Measurements from ENCODE around the gene TMEM108. TPM values are rescaled to one million over a fixed set of nuclear protein-coding genes. Genes with fewer than 3 reads are reported as not detected.

The TMEM108 gene
- total RNA-seq, 4 donors from 2014 or later: 1.1 to 3.2 TPM; not detected in 2

- TF ChIP-seq CTCF (IDR thresholded peaks at IDR 0.05) (peak in 3 of 4 experiments; percentile 12 to 32 (median 22)), POLR2A (IDR thresholded peaks at IDR 0.05) (no peak)
- no peaks in the 10 kb centered on the region for H3K4me1 ChIP-seq
- no peaks in the 10 kb centered on the region for H3K27me3 ChIP-seq
- intact Hi-C loops (cut with DNase I; ENCODE audit: low total_unique reads): no loop called here
- H3K9me3 ChIP-seq: no peaks in the 10 kb centered on the region
- no peak for DNase-seq
- H3K27ac ChIP-seq: no peak overlapping the region
- H3K4me3 ChIP-seq: no peak overlapping the region
- H3K36me3 ChIP-seq: no peaks in the 10 kb centered on the region
Measured at GRCh38 chr3:133377396-133377795, 339.2 kb downstream of the TMEM108 start.

GRCh38 chr3:133379926-133380325 is 341.7 kb downstream of the TMEM108 start:
- H3K27ac ChIP-seq: no peak overlapping the region
- DNase-seq: no peak
- H3K4me1 ChIP-seq: no peaks in the 10 kb centered on the region
- TF ChIP-seq POLR2A (IDR thresholded peaks at IDR 0.05) (no peak), CTCF (IDR thresholded peaks at IDR 0.05) (no peak)
- no peaks in the 10 kb centered on the region for H3K27me3 ChIP-seq
- no peak overlapping the region for H3K4me3 ChIP-seq
- intact Hi-C loops (cut with DNase I; ENCODE audit: low total_unique reads): loop anchor here (10.0 kb wide), 1 partner anchor 645 kb away; no protein-coding TSS in a partner anchor
- no peaks in the 10 kb centered on the region for H3K9me3 ChIP-seq
- H3K36me3 ChIP-seq: no peaks in the 10 kb centered on the region

GRCh38 chr3:133380481-133381225 is 342.5 kb downstream of the TMEM108 start:
- Histone ChIP-seq H3K27ac (no peak overlapping the region), H3K9me3 (no peaks in the 10 kb centered on the region), H3K4me3 (no peak overlapping the region), H3K27me3 (no peaks in the 10 kb centered on the region), H3K36me3 (no peaks in the 10 kb centered on the region), H3K4me1 (no peaks in the 10 kb centered on the region)
- no peak for TF ChIP-seq CTCF (IDR thresholded peaks at IDR 0.05)
- no peak for TF ChIP-seq POLR2A (IDR thresholded peaks at IDR 0.05)
- no peak for DNase-seq
- intact Hi-C loops (cut with DNase I; ENCODE audit: low total_unique reads): loop anchor here (10.0 kb wide), 1 partner anchor 646 kb away; no protein-coding TSS in a partner anchor

- TF ChIP-seq CTCF (IDR thresholded peaks at IDR 0.05) (no peak), POLR2A (IDR thresholded peaks at IDR 0.05) (no peak)
Measured at GRCh38 chr3:133381346-133382109, 343.3 kb downstream of the TMEM108 start.

GRCh38 chr3:133383175-133383574 is 345.0 kb downstream of the TMEM108 start:
- intact Hi-C loops (cut with DNase I; ENCODE audit: low total_unique reads): loop anchor here (10.0 kb wide), 1 partner anchor 648 kb away; no protein-coding TSS in a partner anchor
- TF ChIP-seq CTCF (IDR thresholded peaks at IDR 0.05) (no peak), POLR2A (IDR thresholded peaks at IDR 0.05) (no peak)
- H3K9me3 ChIP-seq: no peaks in the 10 kb centered on the region
- no peaks in the 10 kb centered on the region for H3K27me3 ChIP-seq
- no peaks in the 10 kb centered on the region for H3K36me3 ChIP-seq
- H3K4me3 ChIP-seq: no peak overlapping the region
- no peaks in the 10 kb centered on the region for H3K4me1 ChIP-seq
- no peak overlapping the region for H3K27ac ChIP-seq
- DNase-seq: no peak

More at GRCh38 chr3:133381346-133382109, 343.3 kb downstream of the TMEM108 start:
- Histone ChIP-seq H3K27me3 (no peaks in the 10 kb centered on the region), H3K27ac (no peak overlapping the region), H3K4me1 (no peaks in the 10 kb centered on the region), H3K4me3 (no peak overlapping the region), H3K36me3 (no peaks in the 10 kb centered on the region), H3K9me3 (no peaks in the 10 kb centered on the region)
- DNase-seq: no peak
- intact Hi-C loops (cut with DNase I; ENCODE audit: low total_unique reads): loop anchor here (10.0 kb wide), 1 partner anchor 647 kb away; no protein-coding TSS in a partner anchor
